ENCODE results near the gene UBE2Z. TPM values are rescaled to one million over a fixed set of nuclear protein-coding genes. Genes with fewer than 3 reads are reported as not detected.
A peak's percentile ranks its signal among the peaks of the same experiment; 100 is the strongest.
"Not testable (repeated sequence)": the region's sequence is repeated elsewhere in the genome, so short reads cannot be mapped to it uniquely, and the experiment has no call there.

Gene UBE2Z
- total and polyA plus RNA-seq, 4 donors = 29.5 to 63.5 (median 56.1) TPM

- no peaks in the 10 kb centered on the region for H3K36me3 ChIP-seq (ENCODE audit: control insufficient read depth in 4 of 4, insufficient read depth in 4 of 4, low read length in 4 of 4)
- no peaks in the 10 kb centered on the region for H3K9me3 ChIP-seq (ENCODE audit: control insufficient read depth in 4 of 4, insufficient read depth in 3 of 4, low read length in 3 of 4)
- 54 to 74% methylated on average over 11 of the region's 11 CpGs for WGBS, 2 donors
- no peaks in the 10 kb centered on the region for H3K27me3 ChIP-seq (ENCODE audit: control insufficient read depth in 3 of 3, insufficient read depth in 3 of 3, low read length in 2 of 3)
- peak overlapping the region; percentile 21 to 65 for H3K27ac ChIP-seq (ENCODE audit: low read depth in 1 of 2, low read length in 1 of 2)
- H3K9ac ChIP-seq (ENCODE audit: insufficient read depth in 1 of 2, low read length in 2 of 2) = no peak overlapping the region
- H3K4me3 ChIP-seq = no peak overlapping the region
- DNase-seq (peak; percentile 18 to 43 (median 25)), ATAC-seq (ENCODE audit: insufficient read depth, low FRiP score) (peak; percentile 11)
- TF ChIP-seq CTCF (IDR thresholded peaks at IDR 0.05; ENCODE audit: control extremely low read depth, extremely low read depth) = no peak
- peaks cover 0 to 21% (median 13%) of the 10 kb centered on the region in 5 donors for H3K4me1 ChIP-seq (ENCODE audit: control insufficient read depth in 5 of 5, insufficient read depth in 5 of 5, low read length in 5 of 5)
Observed at GRCh38 chr17:48871551-48872351, 36.5 kb upstream of the UBE2Z start.

GRCh38 chr17:48872409-48872808, 35.8 kb upstream of the UBE2Z start:
- Histone ChIP-seq H3K4me1 (ENCODE audit: control insufficient read depth in 5 of 5, insufficient read depth in 5 of 5, low read length in 5 of 5) (peaks cover 0 to 21% (median 13%) of the 10 kb centered on the region in 5 donors), H3K27ac (ENCODE audit: low read depth in 1 of 2, low read length in 1 of 2) (peak overlapping the region; percentile 21 to 54)
- not testable (repeated sequence) for DNase-seq; ATAC-seq (ENCODE audit: insufficient read depth, low FRiP score); H3K36me3 ChIP-seq (ENCODE audit: control insufficient read depth in 4 of 4, insufficient read depth in 4 of 4, low read length in 4 of 4); H3K27me3 ChIP-seq (ENCODE audit: control insufficient read depth in 3 of 3, insufficient read depth in 3 of 3, low read length in 2 of 3); H3K4me3 ChIP-seq; H3K9me3 ChIP-seq (ENCODE audit: control insufficient read depth in 4 of 4, insufficient read depth in 3 of 4, low read length in 3 of 4); H3K9ac ChIP-seq (ENCODE audit: insufficient read depth in 1 of 2, low read length in 2 of 2)
- WGBS, 2 donors = 88 to 97% methylated on average over 3 of the region's 3 CpGs

- peak; percentile 58 to 68 (median 65) for DNase-seq
- 55 to 68% methylated on average over 1 of the region's 1 CpG for WGBS, 2 donors
- H3K9ac ChIP-seq (ENCODE audit: insufficient read depth in 1 of 2, low read length in 2 of 2) = no peak overlapping the region
- no peaks in the 10 kb centered on the region for H3K27me3 ChIP-seq (ENCODE audit: control insufficient read depth in 3 of 3, insufficient read depth in 3 of 3, low read length in 2 of 3)
- H3K27ac ChIP-seq (ENCODE audit: low read depth in 1 of 2, low read length in 1 of 2) = peak overlapping the region in 1 of 2 donors; percentile 66
- H3K4me1 ChIP-seq (ENCODE audit: control insufficient read depth in 5 of 5, insufficient read depth in 5 of 5, low read length in 5 of 5) = peaks cover 0 to 21% (median 13%) of the 10 kb centered on the region in 5 donors
- no peak for TF ChIP-seq CTCF (IDR thresholded peaks at IDR 0.05; ENCODE audit: control extremely low read depth, extremely low read depth)
- no peaks in the 10 kb centered on the region for H3K9me3 ChIP-seq (ENCODE audit: control insufficient read depth in 4 of 4, insufficient read depth in 3 of 4, low read length in 3 of 4)
- H3K4me3 ChIP-seq = no peak overlapping the region
- ATAC-seq (ENCODE audit: insufficient read depth, low FRiP score) = no peak
- H3K36me3 ChIP-seq (ENCODE audit: control insufficient read depth in 4 of 4, insufficient read depth in 4 of 4, low read length in 4 of 4) = no peaks in the 10 kb centered on the region
Observed at GRCh38 chr17:48873209-48873608, 35.0 kb upstream of the UBE2Z start.

GRCh38 chr17:48873696-48874443, 34.3 kb upstream of the UBE2Z start:
- no peak for ATAC-seq (ENCODE audit: insufficient read depth, low FRiP score)
- H3K36me3 ChIP-seq (ENCODE audit: control insufficient read depth in 4 of 4, insufficient read depth in 4 of 4, low read length in 4 of 4) = no peaks in the 10 kb centered on the region
- H3K27me3 ChIP-seq (ENCODE audit: control insufficient read depth in 3 of 3, insufficient read depth in 3 of 3, low read length in 2 of 3) = no peaks in the 10 kb centered on the region
- peak overlapping the region in 1 of 2 donors; percentile 66 for H3K27ac ChIP-seq (ENCODE audit: low read depth in 1 of 2, low read length in 1 of 2)
- no peak for DNase-seq
- TF ChIP-seq CTCF (IDR thresholded peaks at IDR 0.05; ENCODE audit: control extremely low read depth, extremely low read depth) = no peak
- H3K4me3 ChIP-seq = no peak overlapping the region
- peaks cover 0 to 21% (median 13%) of the 10 kb centered on the region in 5 donors for H3K4me1 ChIP-seq (ENCODE audit: control insufficient read depth in 5 of 5, insufficient read depth in 5 of 5, low read length in 5 of 5)
- H3K9me3 ChIP-seq (ENCODE audit: control insufficient read depth in 4 of 4, insufficient read depth in 3 of 4, low read length in 3 of 4) = no peaks in the 10 kb centered on the region
- 59 to 60% methylated on average over 5 of the region's 5 CpGs for WGBS, 2 donors
- no peak overlapping the region for H3K9ac ChIP-seq (ENCODE audit: insufficient read depth in 1 of 2, low read length in 2 of 2)
